DLD1 (cell line): ENCODE measurements around the gene CUX1.
"Not testable (repeated sequence)": the region's sequence is repeated elsewhere in the genome, so short reads cannot be mapped to it uniquely, and the experiment has no call there.

Source experiments
- in situ Hi-C: cut with HindIII; loops from 2 replicates; pipeline ENCODE4 v1.10.0; 2017; ENCODE audit warnings: low sequenced_read_pairs

Gene CUX1

GRCh38 chr7:102119213-102119651 lies 301.8 kb downstream of the CUX1 start:
- in situ Hi-C loops, result no loop called here

GRCh38 chr7:102119925-102120324 lies 302.5 kb downstream of the CUX1 start:
- in situ Hi-C loops, result no loop called here

- in situ Hi-C loops, result no loop called here
These were observed 303.3 kb downstream of the CUX1 start for GRCh38 chr7:102120666-102121195.

GRCh38 chr7:102122026-102122425 lies 304.6 kb downstream of the CUX1 start:
- in situ Hi-C loops, result no loop called here

GRCh38 chr7:102125127-102125596 lies 307.7 kb downstream of the CUX1 start:
- in situ Hi-C loops, result no loop called here

- in situ Hi-C loops, result no loop called here
These were observed 310.9 kb downstream of the CUX1 start for GRCh38 chr7:102128303-102128702.

GRCh38 chr7:102129636-102130370 lies 312.4 kb downstream of the CUX1 start:
- in situ Hi-C loops, result no loop called here

- in situ Hi-C loops, result no loop called here
These were observed 314.9 kb downstream of the CUX1 start for GRCh38 chr7:102132209-102132752.

GRCh38 chr7:102138676-102139075 lies 321.2 kb downstream of the CUX1 start:
- in situ Hi-C loops, result no loop called here

- in situ Hi-C loops, result no loop called here
These were observed 323.5 kb downstream of the CUX1 start for GRCh38 chr7:102140952-102141370.

GRCh38 chr7:102142433-102142832 lies 325.0 kb downstream of the CUX1 start:
- in situ Hi-C loops, result not testable (repeated sequence)

GRCh38 chr7:102146122-102146521 lies 328.7 kb downstream of the CUX1 start:
- in situ Hi-C loops, result no loop called here

- in situ Hi-C loops, result no loop called here
These were observed 329.6 kb downstream of the CUX1 start for GRCh38 chr7:102147008-102147407.

GRCh38 chr7:102148799-102149198 lies 331.4 kb downstream of the CUX1 start:
- in situ Hi-C loops, result no loop called here

- in situ Hi-C loops, result no loop called here
These were observed 332.0 kb downstream of the CUX1 start for GRCh38 chr7:102149416-102149815.

- in situ Hi-C loops, result no loop called here
These were observed 332.8 kb downstream of the CUX1 start for GRCh38 chr7:102150266-102150665.

GRCh38 chr7:102152672-102153598 lies 335.5 kb downstream of the CUX1 start:
- in situ Hi-C loops, result no loop called here

- in situ Hi-C loops, result no loop called here
These were observed 336.1 kb downstream of the CUX1 start for GRCh38 chr7:102153599-102153946.

GRCh38 chr7:102154425-102154824 lies 337.0 kb downstream of the CUX1 start:
- in situ Hi-C loops, result no loop called here

- in situ Hi-C loops, result no loop called here
These were observed 338.5 kb downstream of the CUX1 start for GRCh38 chr7:102155821-102156441.

- in situ Hi-C loops, result no loop called here
These were observed 339.4 kb downstream of the CUX1 start for GRCh38 chr7:102156867-102157266.
